Ishikawa (cell line): Measurements from ENCODE around the gene SUOX.

ENCODE experiments used
- CEBPB ChIP-seq: IDR thresholded peaks from 2 replicates; pipeline ENCODE4 v1.6.1; 2012
- CREB1 ChIP-seq: IDR thresholded peaks from 2 replicates; pipeline ENCODE4 v1.6.1; 2012; ENCODE audit warnings: low read depth
- EP300 ChIP-seq: IDR thresholded peaks from 2 replicates; pipeline ENCODE4 v1.6.1; 2012; ENCODE audit warnings: borderline replicate concordance
- FOXM1 ChIP-seq: IDR thresholded peaks from 2 replicates; pipeline ENCODE4 v1.6.1; 2012; ENCODE audit warnings: low read depth, borderline replicate concordance
- MAX ChIP-seq: IDR thresholded peaks from 2 replicates; pipeline ENCODE4 v1.6.1; 2012
- RAD21 ChIP-seq: IDR thresholded peaks from 2 replicates; pipeline ENCODE4 v1.6.1; 2012; ENCODE audit warnings: low read depth
- TAF1 ChIP-seq: IDR thresholded peaks from 2 replicates; pipeline ENCODE4 v1.6.1; 2012; ENCODE audit warnings: low read depth, mild to moderate bottlenecking
- TCF12 ChIP-seq: IDR thresholded peaks from 2 replicates; pipeline ENCODE4 v1.6.1; 2012; ENCODE audit warnings: low read depth
- TEAD4 ChIP-seq: IDR thresholded peaks from 2 replicates; pipeline ENCODE4 v1.6.1; 2012
- YY1 ChIP-seq: IDR thresholded peaks from 2 replicates; pipeline ENCODE4 v1.6.1; 2012; ENCODE audit warnings: low read depth
- ZBTB7A ChIP-seq: IDR thresholded peaks from 2 replicates; pipeline ENCODE4 v1.6.1; 2012; ENCODE audit warnings: low read depth
- TF ChIP-seq, protein P1 (sequence below): IDR thresholded peaks from 2 replicates; pipeline ENCODE4 v1.6.1; 2012; ENCODE audit warnings: low read depth, mild to moderate bottlenecking
- TF ChIP-seq, protein P2 (sequence below): IDR thresholded peaks from 2 replicates; pipeline ENCODE4 v1.6.1; 2012

DNA sequence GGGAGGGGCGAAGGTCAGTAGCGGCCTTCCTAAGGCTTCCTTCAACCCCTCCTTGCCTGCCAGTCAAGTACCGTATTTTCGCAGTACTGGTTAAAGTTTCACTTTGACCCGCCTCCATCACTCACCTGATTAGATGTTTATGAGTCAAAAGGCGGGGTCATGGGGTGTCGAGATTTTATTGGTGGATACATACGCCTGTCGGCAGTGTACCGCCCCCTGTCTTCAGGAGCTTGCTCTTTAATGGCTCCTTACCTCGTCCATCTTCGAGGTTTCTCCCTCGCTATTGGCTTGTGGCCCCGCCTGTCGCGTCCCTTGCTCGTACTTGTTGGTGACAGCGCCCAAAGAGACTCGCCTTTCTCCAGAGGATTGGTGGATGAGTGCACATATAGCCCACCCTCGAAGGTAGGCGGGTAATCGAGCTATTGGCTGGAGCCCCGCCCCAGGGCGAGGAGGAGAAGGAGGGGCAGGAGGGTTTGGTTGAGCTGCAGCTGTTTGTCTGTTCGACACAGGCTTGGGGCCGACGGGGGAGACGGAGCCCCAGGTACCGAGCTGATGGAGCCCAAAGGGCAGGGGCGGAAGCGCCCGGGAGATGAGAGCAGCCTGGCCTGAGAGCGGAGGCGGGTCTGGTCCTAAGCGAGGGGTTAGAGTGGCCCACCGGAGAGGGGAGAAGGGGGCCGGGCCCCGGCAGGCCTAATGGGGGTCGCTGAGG, 23.3 kb upstream of the SUOX start, which contains the start of gene RAB5B:
- TF ChIP-seq RAD21 (no peak), EP300 (0 out of 2 replicates have a peak, but pooled peaks have one; percentile 55), FOXM1 (peak; percentile 8; the same call in 1 of the 2 replicates), MAX (peak; percentile 70), CEBPB (no peak), TEAD4 (no peak), TAF1 (peak; percentile 94), TCF12 (peak; percentile 50; the same call in 1 of the 2 replicates), YY1 (peak; percentile 55), ZBTB7A (peak; percentile 97; the same call in 1 of the 2 replicates), CREB1 (peak; percentile 83)
- TF ChIP-seq, protein P1, sequence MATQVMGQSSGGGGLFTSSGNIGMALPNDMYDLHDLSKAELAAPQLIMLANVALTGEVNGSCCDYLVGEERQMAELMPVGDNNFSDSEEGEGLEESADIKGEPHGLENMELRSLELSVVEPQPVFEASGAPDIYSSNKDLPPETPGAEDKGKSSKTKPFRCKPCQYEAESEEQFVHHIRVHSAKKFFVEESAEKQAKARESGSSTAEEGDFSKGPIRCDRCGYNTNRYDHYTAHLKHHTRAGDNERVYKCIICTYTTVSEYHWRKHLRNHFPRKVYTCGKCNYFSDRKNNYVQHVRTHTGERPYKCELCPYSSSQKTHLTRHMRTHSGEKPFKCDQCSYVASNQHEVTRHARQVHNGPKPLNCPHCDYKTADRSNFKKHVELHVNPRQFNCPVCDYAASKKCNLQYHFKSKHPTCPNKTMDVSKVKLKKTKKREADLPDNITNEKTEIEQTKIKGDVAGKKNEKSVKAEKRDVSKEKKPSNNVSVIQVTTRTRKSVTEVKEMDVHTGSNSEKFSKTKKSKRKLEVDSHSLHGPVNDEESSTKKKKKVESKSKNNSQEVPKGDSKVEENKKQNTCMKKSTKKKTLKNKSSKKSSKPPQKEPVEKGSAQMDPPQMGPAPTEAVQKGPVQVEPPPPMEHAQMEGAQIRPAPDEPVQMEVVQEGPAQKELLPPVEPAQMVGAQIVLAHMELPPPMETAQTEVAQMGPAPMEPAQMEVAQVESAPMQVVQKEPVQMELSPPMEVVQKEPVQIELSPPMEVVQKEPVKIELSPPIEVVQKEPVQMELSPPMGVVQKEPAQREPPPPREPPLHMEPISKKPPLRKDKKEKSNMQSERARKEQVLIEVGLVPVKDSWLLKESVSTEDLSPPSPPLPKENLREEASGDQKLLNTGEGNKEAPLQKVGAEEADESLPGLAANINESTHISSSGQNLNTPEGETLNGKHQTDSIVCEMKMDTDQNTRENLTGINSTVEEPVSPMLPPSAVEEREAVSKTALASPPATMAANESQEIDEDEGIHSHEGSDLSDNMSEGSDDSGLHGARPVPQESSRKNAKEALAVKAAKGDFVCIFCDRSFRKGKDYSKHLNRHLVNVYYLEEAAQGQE, result no peak
- TF ChIP-seq, protein P2, sequence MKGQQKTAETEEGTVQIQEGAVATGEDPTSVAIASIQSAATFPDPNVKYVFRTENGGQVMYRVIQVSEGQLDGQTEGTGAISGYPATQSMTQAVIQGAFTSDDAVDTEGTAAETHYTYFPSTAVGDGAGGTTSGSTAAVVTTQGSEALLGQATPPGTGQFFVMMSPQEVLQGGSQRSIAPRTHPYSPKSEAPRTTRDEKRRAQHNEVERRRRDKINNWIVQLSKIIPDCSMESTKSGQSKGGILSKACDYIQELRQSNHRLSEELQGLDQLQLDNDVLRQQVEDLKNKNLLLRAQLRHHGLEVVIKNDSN, result peak; percentile 73
